ENCODE data around the gene ABCA10. TPM values are rescaled to one million over a fixed set of nuclear protein-coding genes. Genes with fewer than 3 reads are reported as not detected.

Gene ABCA10
- total and polyA plus RNA-seq, 2 experiments from 2014 or later = not detected

GRCh38 chr17:69265873-69266272 lies 37.2 kb upstream of the ABCA10 start:
- H3K27ac Mint-ChIP-seq = no peak overlapping the region
- H3K9me3 Mint-ChIP-seq = no peaks in the 10 kb centered on the region
- Histone ChIP-seq H3K9me2 (ENCODE audit: insufficient read depth) (no peaks in the 10 kb centered on the region), H3K4me1 (ENCODE audit: insufficient read depth) (no peaks in the 10 kb centered on the region), H3K79me2 (replicated peaks; ENCODE audit: insufficient read depth) (no peaks in the 10 kb centered on the region), H3K36me3 (ENCODE audit: insufficient read depth) (no peaks in the 10 kb centered on the region), H3F3A (replicated peaks; ENCODE audit: low read depth) (no peaks in the 10 kb centered on the region), H3K27ac (ENCODE audit: low read depth) (no peak overlapping the region), H4K20me1 (replicated peaks; ENCODE audit: insufficient read depth) (no peaks in the 10 kb centered on the region), H2AFZ (no peak overlapping the region), H3K27me3 (ENCODE audit: insufficient read depth) (no peaks in the 10 kb centered on the region), H3K4me2 (no peak overlapping the region), H3K4me3 (no peak overlapping the region)
- H3K4me1 Mint-ChIP-seq = no peaks in the 10 kb centered on the region
- H3K27me3 Mint-ChIP-seq (ENCODE audit: insufficient read depth, low read depth, poor library complexity) = no peaks in the 10 kb centered on the region
- no peak for DNase-seq (ENCODE audit: low spot score)
- no peak for ATAC-seq
- H3K36me3 Mint-ChIP-seq (ENCODE audit: low read depth) = no peaks in the 10 kb centered on the region
- TF ChIP-seq, protein P1, sequence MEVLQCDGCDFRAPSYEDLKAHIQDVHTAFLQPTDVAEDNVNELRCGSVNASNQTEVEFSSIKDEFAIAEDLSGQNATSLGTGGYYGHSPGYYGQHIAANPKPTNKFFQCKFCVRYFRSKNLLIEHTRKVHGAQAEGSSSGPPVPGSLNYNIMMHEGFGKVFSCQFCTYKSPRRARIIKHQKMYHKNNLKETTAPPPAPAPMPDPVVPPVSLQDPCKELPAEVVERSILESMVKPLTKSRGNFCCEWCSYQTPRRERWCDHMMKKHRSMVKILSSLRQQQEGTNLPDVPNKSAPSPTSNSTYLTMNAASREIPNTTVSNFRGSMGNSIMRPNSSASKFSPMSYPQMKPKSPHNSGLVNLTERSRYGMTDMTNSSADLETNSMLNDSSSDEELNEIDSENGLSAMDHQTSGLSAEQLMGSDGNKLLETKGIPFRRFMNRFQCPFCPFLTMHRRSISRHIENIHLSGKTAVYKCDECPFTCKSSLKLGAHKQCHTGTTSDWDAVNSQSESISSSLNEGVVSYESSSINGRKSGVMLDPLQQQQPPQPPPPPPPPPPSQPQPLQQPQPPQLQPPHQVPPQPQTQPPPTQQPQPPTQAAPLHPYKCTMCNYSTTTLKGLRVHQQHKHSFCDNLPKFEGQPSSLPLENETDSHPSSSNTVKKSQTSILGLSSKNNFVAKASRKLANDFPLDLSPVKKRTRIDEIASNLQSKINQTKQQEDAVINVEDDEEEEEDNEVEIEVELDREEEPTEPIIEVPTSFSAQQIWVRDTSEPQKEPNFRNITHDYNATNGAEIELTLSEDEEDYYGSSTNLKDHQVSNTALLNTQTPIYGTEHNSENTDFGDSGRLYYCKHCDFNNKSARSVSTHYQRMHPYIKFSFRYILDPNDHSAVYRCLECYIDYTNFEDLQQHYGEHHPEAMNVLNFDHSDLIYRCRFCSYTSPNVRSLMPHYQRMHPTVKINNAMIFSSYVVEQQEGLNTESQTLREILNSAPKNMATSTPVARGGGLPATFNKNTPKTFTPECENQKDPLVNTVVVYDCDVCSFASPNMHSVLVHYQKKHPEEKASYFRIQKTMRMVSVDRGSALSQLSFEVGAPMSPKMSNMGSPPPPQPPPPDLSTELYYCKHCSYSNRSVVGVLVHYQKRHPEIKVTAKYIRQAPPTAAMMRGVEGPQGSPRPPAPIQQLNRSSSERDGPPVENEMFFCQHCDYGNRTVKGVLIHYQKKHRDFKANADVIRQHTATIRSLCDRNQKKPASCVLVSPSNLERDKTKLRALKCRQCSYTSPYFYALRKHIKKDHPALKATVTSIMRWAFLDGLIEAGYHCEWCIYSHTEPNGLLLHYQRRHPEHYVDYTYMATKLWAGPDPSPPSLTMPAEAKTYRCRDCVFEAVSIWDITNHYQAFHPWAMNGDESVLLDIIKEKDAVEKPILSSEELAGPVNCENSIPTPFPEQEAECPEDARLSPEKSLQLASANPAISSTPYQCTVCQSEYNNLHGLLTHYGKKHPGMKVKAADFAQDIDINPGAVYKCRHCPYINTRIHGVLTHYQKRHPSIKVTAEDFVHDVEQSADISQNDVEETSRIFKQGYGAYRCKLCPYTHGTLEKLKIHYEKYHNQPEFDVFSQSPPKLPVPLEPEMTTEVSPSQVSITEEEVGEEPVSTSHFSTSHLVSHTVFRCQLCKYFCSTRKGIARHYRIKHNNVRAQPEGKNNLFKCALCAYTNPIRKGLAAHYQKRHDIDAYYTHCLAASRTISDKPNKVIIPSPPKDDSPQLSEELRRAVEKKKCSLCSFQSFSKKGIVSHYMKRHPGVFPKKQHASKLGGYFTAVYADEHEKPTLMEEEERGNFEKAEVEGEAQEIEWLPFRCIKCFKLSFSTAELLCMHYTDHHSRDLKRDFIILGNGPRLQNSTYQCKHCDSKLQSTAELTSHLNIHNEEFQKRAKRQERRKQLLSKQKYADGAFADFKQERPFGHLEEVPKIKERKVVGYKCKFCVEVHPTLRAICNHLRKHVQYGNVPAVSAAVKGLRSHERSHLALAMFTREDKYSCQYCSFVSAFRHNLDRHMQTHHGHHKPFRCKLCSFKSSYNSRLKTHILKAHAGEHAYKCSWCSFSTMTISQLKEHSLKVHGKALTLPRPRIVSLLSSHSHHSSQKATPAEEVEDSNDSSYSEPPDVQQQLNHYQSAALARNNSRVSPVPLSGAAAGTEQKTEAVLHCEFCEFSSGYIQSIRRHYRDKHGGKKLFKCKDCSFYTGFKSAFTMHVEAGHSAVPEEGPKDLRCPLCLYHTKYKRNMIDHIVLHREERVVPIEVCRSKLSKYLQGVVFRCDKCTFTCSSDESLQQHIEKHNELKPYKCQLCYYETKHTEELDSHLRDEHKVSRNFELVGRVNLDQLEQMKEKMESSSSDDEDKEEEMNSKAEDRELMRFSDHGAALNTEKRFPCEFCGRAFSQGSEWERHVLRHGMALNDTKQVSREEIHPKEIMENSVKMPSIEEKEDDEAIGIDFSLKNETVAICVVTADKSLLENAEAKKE (CRISPR knock-in tag; IDR thresholded peaks at IDR 0.05) = no peak
- TF ChIP-seq CREB1 (CRISPR knock-in tag; IDR thresholded peaks at IDR 0.05; ENCODE audit: low read depth) (no peak), STAT1 (IDR thresholded peaks at IDR 0.05; ENCODE audit: unreplicated experiment) (no peak), EZH2phosphoT487 (IDR thresholded peaks at IDR 0.05; ENCODE audit: unreplicated experiment) (no peak), POLR2AphosphoS5 (IDR thresholded peaks at IDR 0.05; ENCODE audit: low read depth) (no peak), ZNF114 (CRISPR knock-in tag; IDR thresholded peaks at IDR 0.05) (no peak), EZH2 (IDR thresholded peaks at IDR 0.05; ENCODE audit: low read depth, unreplicated experiment) (no peak), JUNB (IDR thresholded peaks at IDR 0.05; ENCODE audit: unreplicated experiment) (no peak), ZNF331 (CRISPR knock-in tag; IDR thresholded peaks at IDR 0.05; ENCODE audit: low read depth) (no peak), NANOG (IDR thresholded peaks at IDR 0.05; ENCODE audit: borderline replicate concordance) (no peak), CTCF (conservative IDR thresholded peaks at IDR 0.05; ENCODE audit: low read depth in 2 of 2) (no peak)
- TF ChIP-seq, protein P2, sequence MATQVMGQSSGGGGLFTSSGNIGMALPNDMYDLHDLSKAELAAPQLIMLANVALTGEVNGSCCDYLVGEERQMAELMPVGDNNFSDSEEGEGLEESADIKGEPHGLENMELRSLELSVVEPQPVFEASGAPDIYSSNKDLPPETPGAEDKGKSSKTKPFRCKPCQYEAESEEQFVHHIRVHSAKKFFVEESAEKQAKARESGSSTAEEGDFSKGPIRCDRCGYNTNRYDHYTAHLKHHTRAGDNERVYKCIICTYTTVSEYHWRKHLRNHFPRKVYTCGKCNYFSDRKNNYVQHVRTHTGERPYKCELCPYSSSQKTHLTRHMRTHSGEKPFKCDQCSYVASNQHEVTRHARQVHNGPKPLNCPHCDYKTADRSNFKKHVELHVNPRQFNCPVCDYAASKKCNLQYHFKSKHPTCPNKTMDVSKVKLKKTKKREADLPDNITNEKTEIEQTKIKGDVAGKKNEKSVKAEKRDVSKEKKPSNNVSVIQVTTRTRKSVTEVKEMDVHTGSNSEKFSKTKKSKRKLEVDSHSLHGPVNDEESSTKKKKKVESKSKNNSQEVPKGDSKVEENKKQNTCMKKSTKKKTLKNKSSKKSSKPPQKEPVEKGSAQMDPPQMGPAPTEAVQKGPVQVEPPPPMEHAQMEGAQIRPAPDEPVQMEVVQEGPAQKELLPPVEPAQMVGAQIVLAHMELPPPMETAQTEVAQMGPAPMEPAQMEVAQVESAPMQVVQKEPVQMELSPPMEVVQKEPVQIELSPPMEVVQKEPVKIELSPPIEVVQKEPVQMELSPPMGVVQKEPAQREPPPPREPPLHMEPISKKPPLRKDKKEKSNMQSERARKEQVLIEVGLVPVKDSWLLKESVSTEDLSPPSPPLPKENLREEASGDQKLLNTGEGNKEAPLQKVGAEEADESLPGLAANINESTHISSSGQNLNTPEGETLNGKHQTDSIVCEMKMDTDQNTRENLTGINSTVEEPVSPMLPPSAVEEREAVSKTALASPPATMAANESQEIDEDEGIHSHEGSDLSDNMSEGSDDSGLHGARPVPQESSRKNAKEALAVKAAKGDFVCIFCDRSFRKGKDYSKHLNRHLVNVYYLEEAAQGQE (IDR thresholded peaks at IDR 0.05; ENCODE audit: unreplicated experiment) = no peak
- TF ChIP-seq, protein P3, sequence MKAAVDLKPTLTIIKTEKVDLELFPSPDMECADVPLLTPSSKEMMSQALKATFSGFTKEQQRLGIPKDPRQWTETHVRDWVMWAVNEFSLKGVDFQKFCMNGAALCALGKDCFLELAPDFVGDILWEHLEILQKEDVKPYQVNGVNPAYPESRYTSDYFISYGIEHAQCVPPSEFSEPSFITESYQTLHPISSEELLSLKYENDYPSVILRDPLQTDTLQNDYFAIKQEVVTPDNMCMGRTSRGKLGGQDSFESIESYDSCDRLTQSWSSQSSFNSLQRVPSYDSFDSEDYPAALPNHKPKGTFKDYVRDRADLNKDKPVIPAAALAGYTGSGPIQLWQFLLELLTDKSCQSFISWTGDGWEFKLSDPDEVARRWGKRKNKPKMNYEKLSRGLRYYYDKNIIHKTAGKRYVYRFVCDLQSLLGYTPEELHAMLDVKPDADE (IDR thresholded peaks at IDR 0.05) = no peak
- H3K4me3 Mint-ChIP-seq = no peak overlapping the region
